Gastrocnemius medialis (tissue), 4 donors: ENCODE data around the gene STON2. TPM values are rescaled to one million over a fixed set of nuclear protein-coding genes. Genes with fewer than 3 reads are reported as not detected.
A peak's percentile ranks its signal among the peaks of the same experiment; 100 is the strongest.
"Not testable (repeated sequence)": the region's sequence is repeated elsewhere in the genome, so short reads cannot be mapped to it uniquely, and the experiment has no call there.

Experiments used
- ATAC-seq, 2 donors: fragments of 150-250 bp; one replicate each; pipeline ENCODE4 v1.9.1; 2016
- DNase-seq, 2 donors: peaks; one replicate each; pipeline ENCODE4 v3.0.0-alpha.2; 2019
- H3K27ac ChIP-seq, 4 donors: fragments of 200-600 bp; sonication (generic); 1 replicate in 1 of 4; 2 replicates in 3 of 4; pipeline ENCODE4 v1.5.1; 2016 to 2018; ENCODE audit warnings: mild to moderate bottlenecking in 2 of 4, moderate library complexity in 1 of 4
- H3K27me3 ChIP-seq, 3 donors: fragments of 200-600 bp; sonication (generic) in 2 of 3; 1 replicate in 1 of 3; 2 replicates in 2 of 3; pipeline versions ENCODE4 v1.5.1 to v1.6.0; 2016 to 2019; ENCODE audit warnings: mild to moderate bottlenecking in 1 of 3, moderate library complexity in 1 of 3
- H3K36me3 ChIP-seq, 2 donors: fragments of 200-600 bp; sonication (generic) in 1 of 2; one replicate each; pipeline ENCODE4 v1.5.1; 2017 to 2018
- H3K4me1 ChIP-seq, 2 donors: fragments of 200-600 bp; sonication (generic) in 1 of 2; one replicate each; pipeline ENCODE4 v1.5.1; 2016 to 2017; ENCODE audit warnings: mild to moderate bottlenecking in 2 of 2
- H3K4me3 ChIP-seq, 4 donors: fragments of 200-600 bp; sonication (generic) in 3 of 4; 1 replicate in 1 of 4; 2 replicates in 3 of 4; pipeline ENCODE4 v1.5.1; 2016 to 2019; ENCODE audit warnings: mild to moderate bottlenecking in 2 of 4
- H3K9me3 ChIP-seq, 3 donors: fragments of 200-600 bp; sonication (generic) in 2 of 3; 1 replicate in 1 of 3; 2 replicates in 2 of 3; pipeline ENCODE4 v1.5.1; 2016 to 2019
- CTCF ChIP-seq, 5 experiments: fragments of 450-650 bp in 3 of 5; fragments of 200-600 bp in 2 of 5; sonication (generic) in 2 of 5; IDR thresholded peaks in 4 of 5; conservative IDR thresholded peaks in 1 of 5; 1 replicate in 4 of 5; 2 replicates in 1 of 5; pipeline ENCODE4 v1.5.1; 2016 to 2019; ENCODE audit warnings: antibody characterized with exemption in 5 of 5, mild to moderate bottlenecking in 3 of 5, moderate library complexity in 3 of 5
- POLR2A ChIP-seq, 2 donors: fragments of 450-650 bp; IDR thresholded peaks; one replicate each; pipeline ENCODE4 v1.6.1; 2017; ENCODE audit warnings: antibody characterized with exemption in 2 of 2, mild to moderate bottlenecking in 2 of 2, moderate library complexity in 2 of 2
- in situ Hi-C, 4 donors: fragments of 200-750 bp; cut with MboI; loops; one replicate each; pipeline versions ENCODE4 v1.15.0 to v1.8.0; 2017; ENCODE audit warnings: low sequenced_read_pairs in 4 of 4
- intact Hi-C: fragments of 100-400 bp; cut with DNase I; formaldehyde crosslinking; loops from one replicate; pipeline ENCODE4 v1.15.1; 2023; ENCODE audit warnings: low total_unique reads
- total RNA-seq, 4 donors: library from RNA; depleted of rRNA; stranded (reverse); fragments of >200 nt; gene quantifications; one replicate each; pipeline versions ENCODE4 v1.1.0 to v1.2.3, GENCODE V29; 2016

STON2 gene
- total RNA-seq, 4 donors from 2014 or later: 60.2 to 198 (median 161) TPM

- intact Hi-C loops: no loop called here
- TF ChIP-seq POLR2A (IDR thresholded peaks at IDR 0.05): no peak
- no peak for TF ChIP-seq CTCF (IDR thresholded peaks at IDR 0.05 in 4 of 5, conservative IDR thresholded peaks at IDR 0.05 in 1 of 5)
- DNase-seq (no peak), ATAC-seq (no peak)
- no peak overlapping the region for H3K4me3 ChIP-seq
- no peak overlapping the region for H3K27ac ChIP-seq
- no peaks in the 10 kb centered on the region for H3K27me3 ChIP-seq
- no peaks in the 10 kb centered on the region for H3K9me3 ChIP-seq
- in situ Hi-C loops: no loop called here
- H3K4me1 ChIP-seq: no peaks in the 10 kb centered on the region
- no peaks in the 10 kb centered on the region for H3K36me3 ChIP-seq
Measured at GRCh38 chr14:81382517-81383225, 17.5 kb downstream of the STON2 start.

GRCh38 chr14:81380009-81380408 is 20.1 kb downstream of the STON2 start:
- H3K9me3 ChIP-seq, H3K4me3 ChIP-seq, H3K27ac ChIP-seq, ATAC-seq, H3K4me1 ChIP-seq, H3K36me3 ChIP-seq, H3K27me3 ChIP-seq, DNase-seq, intact Hi-C loops, in situ Hi-C loops: not testable (repeated sequence)

GRCh38 chr14:81371802-81372201 is 28.3 kb downstream of the STON2 start:
- Histone ChIP-seq H3K4me1 (peaks cover 14 to 15% of the 10 kb centered on the region in 2 donors), H3K27me3 (no peaks in the 10 kb centered on the region), H3K4me3 (no peak overlapping the region), H3K9me3 (no peaks in the 10 kb centered on the region), H3K36me3 (peaks cover 0 to 25% of the 10 kb centered on the region in 2 donors), H3K27ac (no peak overlapping the region)
- DNase-seq (no peak), ATAC-seq (peak in 1 of 2 donors; percentile 24)
- intact Hi-C loops (no loop called here), in situ Hi-C loops (no loop called here)
- TF ChIP-seq POLR2A (IDR thresholded peaks at IDR 0.05) (no peak), CTCF (IDR thresholded peaks at IDR 0.05 in 4 of 5, conservative IDR thresholded peaks at IDR 0.05 in 1 of 5) (no peak)

GRCh38 chr14:81367563-81367962 is 32.6 kb downstream of the STON2 start:
- Histone ChIP-seq H3K4me3 (no peak overlapping the region), H3K9me3 (no peaks in the 10 kb centered on the region), H3K27ac (no peak overlapping the region), H3K36me3 (peaks cover 0 to 21% of the 10 kb centered on the region in 2 donors), H3K27me3 (no peaks in the 10 kb centered on the region), H3K4me1 (peaks cover 15 to 24% of the 10 kb centered on the region in 2 donors)
- no peak for DNase-seq
- in situ Hi-C loops: no loop called here
- ATAC-seq: no peak
- intact Hi-C loops: no loop called here
- TF ChIP-seq POLR2A (IDR thresholded peaks at IDR 0.05): no peak
- no peak for TF ChIP-seq CTCF (IDR thresholded peaks at IDR 0.05 in 4 of 5, conservative IDR thresholded peaks at IDR 0.05 in 1 of 5)

GRCh38 chr14:81366884-81367283 is 33.2 kb downstream of the STON2 start:
- Histone ChIP-seq H3K27ac (peak overlapping the region in 1 of 4 donors; percentile 15), H3K4me1 (peaks cover 12 to 22% of the 10 kb centered on the region in 2 donors), H3K4me3 (no peak overlapping the region), H3K27me3 (no peaks in the 10 kb centered on the region), H3K36me3 (peaks cover 0 to 21% of the 10 kb centered on the region in 2 donors), H3K9me3 (no peaks in the 10 kb centered on the region)
- ATAC-seq: no peak
- in situ Hi-C loops: no loop called here
- TF ChIP-seq CTCF (IDR thresholded peaks at IDR 0.05 in 4 of 5, conservative IDR thresholded peaks at IDR 0.05 in 1 of 5) (no peak), POLR2A (IDR thresholded peaks at IDR 0.05) (no peak)
- DNase-seq: no peak
- intact Hi-C loops: no loop called here
